IMR-90 (cell line): Measurements from ENCODE around the gene ZNF575. TPM values are rescaled to one million over a fixed set of nuclear protein-coding genes. Genes with fewer than 3 reads are reported as not detected.

Source experiments
- ATAC-seq: fragments of 200-7000 bp; cut with Tn5 transposase; 2 replicates; pipeline ENCODE4 v1.9.1; 2020; ENCODE audit warnings: low read depth, mild to moderate bottlenecking, moderate library complexity
- BruUV-seq: library from RNA; stranded (reverse); fragments of 400-500 nt; replicated peaks from 2 replicates; lab custom pipeline; 2021; lab: Mats Ljungman, UMichigan
- CTCF ChIA-PET: fragments of 300-600 bp; formaldehyde crosslinking; extraction: SDS; loops from one replicate; lab custom pipeline; 2021; ENCODE audit warnings: antibody characterized with exemption; lab: Yijun Ruan, JAX
- POLR2A ChIA-PET: fragments of 300-600 bp; sonication (Branson Sonifier 250); formaldehyde crosslinking; loops from one replicate; lab custom pipeline; 2022; ENCODE audit warnings: antibody characterized with exemption; ENCODE audit not compliant: unreplicated experiment; lab: Charles Lee
- DNase-seq: peaks from one replicate; pipeline ENCODE4 v3.0.0; 2013
- H2AFZ ChIP-seq: replicated peaks from 2 replicates; pipeline ENCODE3; 2013; ENCODE audit warnings: low read length, mild to moderate bottlenecking; ENCODE audit not compliant: poor library complexity
- H2AK5ac ChIP-seq: 2 replicates; pipeline ENCODE4 v1.6.1; 2013; ENCODE audit warnings: low read depth, low read length, inconsistent platforms
- H2AK9ac ChIP-seq: replicated peaks from 2 replicates; pipeline ENCODE3; 2013; ENCODE audit warnings: mild to moderate bottlenecking, low read depth, low read length, moderate library complexity; ENCODE audit not compliant: poor library complexity
- H2BK120ac ChIP-seq: 2 replicates; pipeline ENCODE4 v1.6.1; 2013; ENCODE audit warnings: low read depth, low read length, inconsistent platforms
- H2BK15ac ChIP-seq: 3 replicates; pipeline ENCODE4 v1.6.1; 2013; ENCODE audit warnings: low read depth, low read length, inconsistent platforms
- H2BK20ac ChIP-seq: 2 replicates; pipeline ENCODE4 v1.6.1; 2013; ENCODE audit warnings: low read depth, mild to moderate bottlenecking, inconsistent platforms, low read length, moderate library complexity
- H2BK5ac ChIP-seq: 2 replicates; pipeline ENCODE4 v1.6.1; 2013; ENCODE audit warnings: mild to moderate bottlenecking, low read depth, low read length, inconsistent platforms; ENCODE audit not compliant: poor library complexity, severe bottlenecking
- H3K14ac ChIP-seq: replicated peaks from 2 replicates; pipeline ENCODE4 v1.6.1; 2013; ENCODE audit warnings: low read depth, low read length, inconsistent platforms
- H3K18ac ChIP-seq: 2 replicates; pipeline ENCODE4 v1.6.1; 2013; ENCODE audit warnings: low read depth, low read length, control low read depth
- H3K23ac ChIP-seq: 2 replicates; pipeline ENCODE4 v1.6.1; 2013; ENCODE audit warnings: low read depth, low read length, inconsistent platforms
- H3K27ac ChIP-seq: 2 replicates; pipeline ENCODE4 v1.5.1; 2013; ENCODE audit warnings: mild to moderate bottlenecking, control low read depth, low read length; ENCODE audit not compliant: insufficient read depth
- H3K27me3 ChIP-seq: 2 replicates; pipeline ENCODE4 v1.6.1; 2013; ENCODE audit warnings: low read length; ENCODE audit not compliant: control insufficient read depth, insufficient read depth
- H3K36me3 ChIP-seq: 2 replicates; pipeline ENCODE4 v1.6.1; 2013; ENCODE audit warnings: low read length, mixed read lengths; ENCODE audit not compliant: control insufficient read depth, insufficient read depth
- H3K4ac ChIP-seq: 2 replicates; pipeline ENCODE4 v1.6.1; 2013; ENCODE audit warnings: low read depth, low read length, inconsistent platforms
- H3K4me1 ChIP-seq: 2 replicates; pipeline ENCODE4 v1.6.1; 2013; ENCODE audit warnings: low read length, mixed read lengths; ENCODE audit not compliant: control insufficient read depth, insufficient read depth
- H3K4me2 ChIP-seq: 2 replicates; pipeline ENCODE4 v1.6.1; 2013; ENCODE audit warnings: low read depth, mild to moderate bottlenecking, control low read depth, low read length, moderate library complexity
- H3K4me3 ChIP-seq: 2 replicates; pipeline ENCODE4 v1.5.1; 2013; ENCODE audit warnings: low read depth, mild to moderate bottlenecking, control low read depth, low read length, moderate library complexity; ENCODE audit not compliant: insufficient read depth
- H3K56ac ChIP-seq: 2 replicates; pipeline ENCODE4 v1.6.1; 2013; ENCODE audit warnings: low read length, inconsistent platforms; ENCODE audit not compliant: insufficient read depth; ENCODE audit errors: extremely low read depth
- H3K79me1 ChIP-seq, 2 experiments: 2 replicates each; pipeline ENCODE4 v1.6.1; 2013; ENCODE audit warnings: low read length in 2 of 2, inconsistent platforms in 1 of 2, low read depth in 1 of 2
- H3K9ac ChIP-seq: 2 replicates; pipeline ENCODE4 v1.6.1; 2013; ENCODE audit warnings: low read depth, low read length, control low read depth
- H3K9me1 ChIP-seq: 2 replicates; pipeline ENCODE4 v1.6.1; 2013; ENCODE audit warnings: low read length, inconsistent platforms; ENCODE audit not compliant: insufficient read depth
- H3K9me3 ChIP-seq: 2 replicates; pipeline ENCODE4 v1.6.1; 2013; ENCODE audit warnings: low read length; ENCODE audit not compliant: control insufficient read depth, insufficient read depth
- H4K20me1 ChIP-seq: 2 replicates; pipeline ENCODE4 v1.6.1; 2013; ENCODE audit warnings: low read length, inconsistent platforms; ENCODE audit not compliant: insufficient read depth
- H4K5ac ChIP-seq: 2 replicates; pipeline ENCODE4 v1.6.1; 2013; ENCODE audit warnings: mild to moderate bottlenecking, low read depth, low read length, control low read depth
- H4K8ac ChIP-seq, 2 experiments: 2 replicates each; pipeline ENCODE4 v1.6.1; 2013; ENCODE audit warnings: low read depth in 2 of 2, low read length in 2 of 2, control low read depth in 1 of 2, inconsistent platforms in 1 of 2
- H4K91ac ChIP-seq: 2 replicates; pipeline ENCODE4 v1.6.1; 2013; ENCODE audit warnings: low read depth, low read length, inconsistent platforms; ENCODE audit not compliant: insufficient read depth
- BHLHE40 ChIP-seq: fragments of 150-350 bp; IDR thresholded peaks from 2 replicates; pipeline ENCODE4 v1.6.1; 2016; ENCODE audit warnings: mild to moderate bottlenecking, low read depth, low read length
- CEBPB ChIP-seq: IDR thresholded peaks from 2 replicates; pipeline ENCODE4 v1.6.1; 2012; ENCODE audit warnings: low read depth, low read length, improper control_type of control experiment
- CHD1 ChIP-seq: IDR thresholded peaks from 2 replicates; pipeline ENCODE4 v1.6.1; 2012; ENCODE audit warnings: low read depth, low read length, improper control_type of control experiment
- FOS ChIP-seq: fragments of 150-350 bp; IDR thresholded peaks from 2 replicates; pipeline ENCODE4 v1.6.1; 2016; ENCODE audit warnings: low read depth, low read length
- MAFK ChIP-seq: IDR thresholded peaks from 2 replicates; pipeline ENCODE4 v1.6.1; 2012; ENCODE audit warnings: low read depth, low read length, improper control_type of control experiment
- MAZ ChIP-seq: IDR thresholded peaks from 2 replicates; pipeline ENCODE4 v1.6.1; 2012; ENCODE audit warnings: low read depth, mild to moderate bottlenecking, low read length, improper control_type of control experiment, moderate library complexity, borderline replicate concordance
- MXI1 ChIP-seq: IDR thresholded peaks from 2 replicates; pipeline ENCODE4 v1.6.1; 2012; ENCODE audit warnings: low read depth, mild to moderate bottlenecking, low read length, moderate library complexity, borderline replicate concordance
- NFE2L2 ChIP-seq: fragments of 150-350 bp; IDR thresholded peaks from 2 replicates; pipeline ENCODE4 v1.6.1; 2016; ENCODE audit warnings: low read depth, mild to moderate bottlenecking, low read length
- POLR2A ChIP-seq: IDR thresholded peaks from 2 replicates; pipeline ENCODE4 v1.6.1; 2012; ENCODE audit warnings: mild to moderate bottlenecking, low read depth, low read length
- RAD21 ChIP-seq: IDR thresholded peaks from 2 replicates; pipeline ENCODE4 v1.6.1; 2012; ENCODE audit warnings: low read length, improper control_type of control experiment
- RCOR1 ChIP-seq: IDR thresholded peaks from 2 replicates; pipeline ENCODE4 v1.6.1; 2012; ENCODE audit warnings: mild to moderate bottlenecking, low read length, improper control_type of control experiment; ENCODE audit not compliant: insufficient replicate concordance
- RFX5 ChIP-seq: IDR thresholded peaks from 2 replicates; pipeline ENCODE4 v1.8.0; 2012; ENCODE audit warnings: low read depth, mild to moderate bottlenecking, low read length, moderate library complexity
- SMC3 ChIP-seq: fragments of 150-350 bp; IDR thresholded peaks from 2 replicates; pipeline ENCODE4 v1.6.1; 2016; ENCODE audit warnings: low read depth, mild to moderate bottlenecking, antibody characterized with exemption, low read length, moderate library complexity
- USF2 ChIP-seq: fragments of 150-350 bp; IDR thresholded peaks from 2 replicates; pipeline ENCODE4 v1.6.1; 2017; ENCODE audit warnings: mild to moderate bottlenecking, antibody characterized with exemption, low read length, low read depth
- WGBS, 2 experiments: methylation state at CpG; one replicate each; pipeline versions ENCODE4 v1.1.5 to v1.1.7; 2013; ENCODE audit warnings: missing lambda C conversion rate in 2 of 2; ENCODE audit not compliant: insufficient read length in 1 of 2; ENCODE audit errors: extremely low coverage in 2 of 2; 5-methylcytosine and 5-hydroxymethylcytosine counted together
- dilution Hi-C: fragments of 300-500 bp; cut with HindIII; formaldehyde crosslinking; loops from one replicate; pipeline ENCODE4 v1.14.3; 2018; ENCODE audit warnings: low sequenced_read_pairs; ENCODE audit not compliant: unreplicated experiment
- in situ Hi-C: fragments of 300-500 bp; cut with MboI; formaldehyde crosslinking; loops from 3 replicates; pipeline ENCODE4 v1.14.3; 2019; ENCODE audit warnings: low sequenced_read_pairs, inconsistent platforms, mixed read lengths
- intact Hi-C: fragments of 100-400 bp; cut with micrococcal nuclease; formaldehyde crosslinking; loops from 2 replicates; pipeline ENCODE4 v1.10.0; 2022
- polyA plus RNA-seq, 3 experiments: library from polyadenylated mRNA; depleted of rRNA; stranded (reverse); fragments of >200 nt; gene quantifications; 2 replicates each; pipeline ENCODE4 v1.2.3, GENCODE V29; 2012; ENCODE audit warnings: low replicate concordance in 1 of 3
- total RNA-seq: library from RNA; depleted of rRNA; stranded (reverse); fragments of >200 nt; gene quantifications from 2 replicates; pipeline ENCODE4 v1.2.3, GENCODE V29; 2012
- TF ChIP-seq, protein P1 (sequence below): fragments of 150-350 bp; IDR thresholded peaks from 2 replicates; pipeline ENCODE4 v1.6.1; 2016; ENCODE audit warnings: low read depth, mild to moderate bottlenecking, low read length, moderate library complexity, borderline replicate concordance
- TF ChIP-seq, protein P2 (sequence below): conservative IDR thresholded peaks from 2 replicates; pipeline ENCODE4 v1.5.1; 2012; ENCODE audit warnings: mild to moderate bottlenecking, low read depth, low read length, improper control_type of control experiment

The ZNF575 gene
- total and polyA plus RNA-seq, 2 of the 4 experiments (the other 2 are of a cell fraction) = 0.77 TPM; not detected in 1

DNA sequence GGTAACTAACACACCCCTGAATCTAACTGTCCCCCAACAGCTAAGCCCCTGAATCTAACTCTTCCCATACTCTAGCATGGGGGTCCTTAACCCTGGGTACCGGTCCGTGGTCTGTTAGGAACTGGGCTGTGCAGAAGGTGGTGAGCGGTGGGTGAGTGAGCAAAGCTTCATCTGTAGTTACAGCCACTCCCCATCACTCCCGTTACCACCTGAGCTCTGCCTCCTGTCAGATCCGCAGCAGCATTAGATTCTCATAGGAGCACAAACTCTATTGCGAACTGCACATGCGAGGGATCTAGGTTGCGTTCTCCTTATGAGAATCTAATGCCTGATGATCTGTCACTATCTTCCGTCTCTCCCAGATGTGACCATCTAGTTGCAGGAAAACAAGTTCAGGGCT is 22.3 kb upstream of the ZNF575 start:
- Histone ChIP-seq H4K5ac (no peak overlapping the region), H3K9me3 (no peaks in the 10 kb centered on the region), H3K56ac (no peak overlapping the region), H2AK9ac (no peak overlapping the region), H3K18ac (no peak overlapping the region), H4K8ac (no peak overlapping the region), H3K27me3 (no peaks in the 10 kb centered on the region), H3K36me3 (peaks cover 20% of the 10 kb centered on the region), H3K4ac (no peak overlapping the region), H3K9ac (no peak overlapping the region), H3K9me1 (0 out of 2 replicates have a peak, but pooled peaks cover 3% of the 10 kb centered on the region), H4K20me1 (no peaks in the 10 kb centered on the region), H3K4me1 (no peaks in the 10 kb centered on the region), H3K79me1 (peaks cover 3 to 14% of the 10 kb centered on the region in 2 experiments; a peak in 2 of 4 replicates), H2AFZ (no peak overlapping the region), H2BK5ac (no peak overlapping the region), H3K27ac (no peak overlapping the region), H2AK5ac (no peak overlapping the region), H3K4me3 (no peak overlapping the region), H2BK15ac (no peak overlapping the region), H3K14ac (no peak overlapping the region), H4K91ac (no peak overlapping the region), H2BK120ac (no peak overlapping the region), H3K4me2 (no peak overlapping the region), H3K23ac (no peak overlapping the region), H2BK20ac (no peak overlapping the region)
- WGBS, 2 experiments = 90% methylated on average over 2 of the region's 9 CpGs; no CpG with 5 or more reads in 1 of the 2 experiments
- ChIA-PET POLR2A (no interaction called here), CTCF (no interaction called here)
- no TSS peak for BruUV-seq
- in situ Hi-C loops (no loop called here), dilution Hi-C loops (no loop called here), intact Hi-C loops (no loop called here)
- ATAC-seq (no peak), DNase-seq (no peak)
- TF ChIP-seq MAZ = no peak
- TF ChIP-seq, protein P1, sequence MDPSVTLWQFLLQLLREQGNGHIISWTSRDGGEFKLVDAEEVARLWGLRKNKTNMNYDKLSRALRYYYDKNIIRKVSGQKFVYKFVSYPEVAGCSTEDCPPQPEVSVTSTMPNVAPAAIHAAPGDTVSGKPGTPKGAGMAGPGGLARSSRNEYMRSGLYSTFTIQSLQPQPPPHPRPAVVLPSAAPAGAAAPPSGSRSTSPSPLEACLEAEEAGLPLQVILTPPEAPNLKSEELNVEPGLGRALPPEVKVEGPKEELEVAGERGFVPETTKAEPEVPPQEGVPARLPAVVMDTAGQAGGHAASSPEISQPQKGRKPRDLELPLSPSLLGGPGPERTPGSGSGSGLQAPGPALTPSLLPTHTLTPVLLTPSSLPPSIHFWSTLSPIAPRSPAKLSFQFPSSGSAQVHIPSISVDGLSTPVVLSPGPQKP = no peak
- no peak for TF ChIP-seq USF2
- TF ChIP-seq NFE2L2 = no peak
- no peak for TF ChIP-seq RAD21
- no peak for TF ChIP-seq BHLHE40
- TF ChIP-seq FOS = no peak
- no peak for TF ChIP-seq CEBPB
- TF ChIP-seq RCOR1 = no peak
- TF ChIP-seq, protein P2, sequence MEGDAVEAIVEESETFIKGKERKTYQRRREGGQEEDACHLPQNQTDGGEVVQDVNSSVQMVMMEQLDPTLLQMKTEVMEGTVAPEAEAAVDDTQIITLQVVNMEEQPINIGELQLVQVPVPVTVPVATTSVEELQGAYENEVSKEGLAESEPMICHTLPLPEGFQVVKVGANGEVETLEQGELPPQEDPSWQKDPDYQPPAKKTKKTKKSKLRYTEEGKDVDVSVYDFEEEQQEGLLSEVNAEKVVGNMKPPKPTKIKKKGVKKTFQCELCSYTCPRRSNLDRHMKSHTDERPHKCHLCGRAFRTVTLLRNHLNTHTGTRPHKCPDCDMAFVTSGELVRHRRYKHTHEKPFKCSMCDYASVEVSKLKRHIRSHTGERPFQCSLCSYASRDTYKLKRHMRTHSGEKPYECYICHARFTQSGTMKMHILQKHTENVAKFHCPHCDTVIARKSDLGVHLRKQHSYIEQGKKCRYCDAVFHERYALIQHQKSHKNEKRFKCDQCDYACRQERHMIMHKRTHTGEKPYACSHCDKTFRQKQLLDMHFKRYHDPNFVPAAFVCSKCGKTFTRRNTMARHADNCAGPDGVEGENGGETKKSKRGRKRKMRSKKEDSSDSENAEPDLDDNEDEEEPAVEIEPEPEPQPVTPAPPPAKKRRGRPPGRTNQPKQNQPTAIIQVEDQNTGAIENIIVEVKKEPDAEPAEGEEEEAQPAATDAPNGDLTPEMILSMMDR = no peak
- TF ChIP-seq SMC3 = no peak
- TF ChIP-seq RFX5 = no peak
- TF ChIP-seq POLR2A = no peak
- TF ChIP-seq MAFK = no peak
- TF ChIP-seq MXI1 = no peak
- no peak for TF ChIP-seq CHD1
